MCF 10A (cell line): ENCODE data around the gene KDM2A. TPM values are rescaled to one million over a fixed set of nuclear protein-coding genes. Genes with fewer than 3 reads are reported as not detected.

ENCODE experiments used
- BruUV-seq: library from RNA; stranded (reverse); fragments of 400-500 nt; replicated peaks from 2 replicates; lab custom pipeline; 2021; lab: Mats Ljungman, UMichigan
- CTCF ChIA-PET: fragments of 300-600 bp; sonication (Branson Sonifier 250); formaldehyde crosslinking; extraction: SDS; loops from one replicate; lab custom pipeline; 2021; ENCODE audit warnings: antibody characterized with exemption, inconsistent platforms; lab: Yijun Ruan, JAX
- POLR2A ChIA-PET: fragments of 300-600, 350-650 bp; sonication (Branson Sonifier 250); formaldehyde crosslinking; extraction: SDS; loops from one replicate; lab custom pipeline; 2020; ENCODE audit warnings: antibody characterized with exemption, inconsistent platforms; lab: Yijun Ruan, JAX
- DNase-seq: peaks from one replicate; pipeline ENCODE4 v3.0.0-alpha.2; 2018; ENCODE audit not compliant: unreplicated experiment
- H3K27ac Mint-ChIP-seq: one replicate; pipeline ENCODE4 v1.8.0; 2022; ENCODE audit warnings: mild to moderate bottlenecking, low read depth, mixed read lengths; ENCODE audit not compliant: unreplicated experiment
- H3K27me3 Mint-ChIP-seq: one replicate; pipeline ENCODE4 v1.8.0; 2022; ENCODE audit warnings: mixed read lengths; ENCODE audit not compliant: insufficient read depth, unreplicated experiment
- H3K36me3 Mint-ChIP-seq: one replicate; pipeline ENCODE4 v1.8.0; 2022; ENCODE audit warnings: mild to moderate bottlenecking, moderate library complexity, mixed read lengths; ENCODE audit not compliant: insufficient read depth, unreplicated experiment
- H3K4me1 Mint-ChIP-seq: one replicate; pipeline ENCODE4 v1.8.0; 2022; ENCODE audit warnings: mixed read lengths; ENCODE audit not compliant: insufficient read depth, unreplicated experiment
- H3K4me3 Mint-ChIP-seq: one replicate; pipeline ENCODE4 v1.8.0; 2022; ENCODE audit warnings: mild to moderate bottlenecking, moderate library complexity, mixed read lengths; ENCODE audit not compliant: unreplicated experiment
- H3K9me3 Mint-ChIP-seq: one replicate; pipeline ENCODE4 v1.8.0; 2022; ENCODE audit warnings: mixed read lengths; ENCODE audit not compliant: unreplicated experiment
- CTCF ChIP-seq: fragments of 200-600 bp; IDR thresholded peaks from one replicate; pipeline ENCODE4 v1.8.0; 2022; ENCODE audit warnings: antibody characterized with exemption, mild to moderate bottlenecking; ENCODE audit not compliant: unreplicated experiment
- intact Hi-C: fragments of 100-400 bp; cut with micrococcal nuclease; formaldehyde crosslinking; loops from 2 replicates; pipeline ENCODE4 v1.14.1; 2022
- total RNA-seq: library from RNA; stranded (reverse); gene quantifications from 2 replicates; pipeline ENCODE4 v1.2.3, GENCODE V29; 2022

Gene KDM2A
- total RNA-seq, 1 experiment from 2014 or later = 63.8 TPM

GRCh38 chr11:67289226-67289650 lies 170.2 kb downstream of the KDM2A start, which contains the start of gene ANKRD13D:
Gene ANKRD13D (plus strand): TSS chr11:67289303. CDS start chr11:67289461, 158 bp downstream.
- H3K4me3 Mint-ChIP-seq = peak within 1 kb of the TSS; percentile 92
- POLR2A ChIA-PET = interaction anchor here (0.7 to 4.8 kb wide), 15 partner anchors 9 to 112 kb away, joined by 3 to 51 read pairs (median 6); partner anchors contain the start of genes GRK2, RAD9A and SSH3
- no TSS peak for BruUV-seq
- peaks cover 33% of the 10 kb centered on the region for H3K36me3 Mint-ChIP-seq
- CTCF ChIA-PET = interaction anchor here (0.9 to 2.0 kb wide), 7 partner anchors 9 to 95 kb away, joined by 3 to 9 read pairs (median 3); no protein-coding TSS in a partner anchor
- peak within 1 kb of the TSS; percentile 96 for H3K27ac Mint-ChIP-seq
- no peaks in the 10 kb centered on the region for H3K27me3 Mint-ChIP-seq
- no peaks in the 10 kb centered on the region for H3K9me3 Mint-ChIP-seq
- no peak for TF ChIP-seq CTCF
- H3K4me1 Mint-ChIP-seq = peaks cover 23% of the 10 kb centered on the region
- intact Hi-C loops = no loop called here
- no peak for DNase-seq

- ChIA-PET CTCF (interaction anchor here (0.9 to 1.5 kb wide), 4 partner anchors 9 to 94 kb away, joined by 3 to 9 read pairs (median 3); no protein-coding TSS in a partner anchor), POLR2A (interaction anchor here (0.7 to 4.8 kb wide), 10 partner anchors 9 to 320 kb away, joined by 3 to 51 read pairs (median 10); partner anchors contain the start of gene SSH3)
- BruUV-seq = no TSS peak
- Mint-ChIP-seq H3K27ac (peak overlapping the region; percentile 57), H3K9me3 (no peaks in the 10 kb centered on the region), H3K4me1 (peaks cover 23% of the 10 kb centered on the region), H3K27me3 (no peaks in the 10 kb centered on the region), H3K36me3 (peaks cover 34% of the 10 kb centered on the region), H3K4me3 (peak overlapping the region; percentile 92)
- TF ChIP-seq CTCF = no peak
- intact Hi-C loops = no loop called here
- DNase-seq = no peak
These were observed 170.8 kb downstream of the KDM2A start for GRCh38 chr11:67289651-67290479.

- Mint-ChIP-seq H3K4me3 (no peak overlapping the region), H3K4me1 (peaks cover 23% of the 10 kb centered on the region), H3K9me3 (peaks cover under 1% of the 10 kb centered on the region), H3K27me3 (no peaks in the 10 kb centered on the region), H3K27ac (no peak overlapping the region), H3K36me3 (peaks cover 37% of the 10 kb centered on the region)
- BruUV-seq = no TSS peak
- DNase-seq = no peak
- POLR2A ChIA-PET = interaction anchor here (0.6 to 4.8 kb wide), 4 partner anchors 10 to 27 kb away, joined by 3 to 51 read pairs (median 32); partner anchors contain the start of gene SSH3
- intact Hi-C loops = no loop called here
- CTCF ChIA-PET = interaction anchor here (0.6 kb wide), 1 partner anchor 18 kb away, joined by 3 read pairs; no protein-coding TSS in a partner anchor
- no peak for TF ChIP-seq CTCF
These were observed 171.7 kb downstream of the KDM2A start for GRCh38 chr11:67290801-67291200.
